HG03103 (cell line): ENCODE results near the gene FBXO3.
A peak's percentile ranks its signal among the peaks of the same experiment; 100 is the strongest.

Source experiments
- ATAC-seq: cut with Tn5 transposase; IDR thresholded peaks from one replicate; pipeline ENCODE4 v1.9.1; 2021; ENCODE audit warnings: low read depth; ENCODE audit not compliant: unreplicated experiment

The FBXO3 gene

GRCh38 chr11:33773404-33773986 is 825 bp downstream of the FBXO3 start:
- ATAC-seq = no peak

- no peak for ATAC-seq
Measured at GRCh38 chr11:33772870-33773269, 1.4 kb downstream of the FBXO3 start.

GRCh38 chr11:33772300-33772699 is 2.0 kb downstream of the FBXO3 start:
- no peak for ATAC-seq

- ATAC-seq = no peak
Measured at GRCh38 chr11:33770236-33770635, 4.1 kb downstream of the FBXO3 start.

- no peak for ATAC-seq
Measured at GRCh38 chr11:33769542-33769941, 4.8 kb downstream of the FBXO3 start.

GRCh38 chr11:33767624-33768023 is 6.7 kb downstream of the FBXO3 start:
- ATAC-seq = no peak

GRCh38 chr11:33766085-33766484 is 8.2 kb downstream of the FBXO3 start:
- ATAC-seq = no peak

GRCh38 chr11:33761471-33761870 is 12.8 kb downstream of the FBXO3 start:
- peak; percentile 83 for ATAC-seq

- peak; percentile 95 for ATAC-seq
Measured at GRCh38 chr11:33753304-33753967, 20.9 kb downstream of the FBXO3 start.

- ATAC-seq = no peak
Measured at GRCh38 chr11:33751878-33752277, 22.4 kb downstream of the FBXO3 start.

- no peak for ATAC-seq
Measured at GRCh38 chr11:33747979-33748378, 26.3 kb downstream of the FBXO3 start.

- ATAC-seq = no peak
Measured at GRCh38 chr11:33743291-33743690, 31.0 kb downstream of the FBXO3 start.

GRCh38 chr11:33742249-33742851 is 32.0 kb downstream of the FBXO3 start:
- ATAC-seq = no peak

GRCh38 chr11:33741806-33742205 is 32.5 kb downstream of the FBXO3 start:
- no peak for ATAC-seq

- no peak for ATAC-seq
Measured at GRCh38 chr11:33737362-33737821, 36.9 kb downstream of the FBXO3 start.

GRCh38 chr11:33736148-33736812 is 38.0 kb downstream of the FBXO3 start, which contains the start of gene CD59:
CD59 (minus strand) TSS chr11:33736423; CDS start chr11:33722445, 13,978 bp downstream.
- peak; percentile 50 for ATAC-seq

GRCh38 chr11:33735271-33736147 is 38.8 kb downstream of the FBXO3 start:
- ATAC-seq = peak; percentile 36

GRCh38 chr11:33734441-33735270 is 39.7 kb downstream of the FBXO3 start:
- no peak for ATAC-seq

GRCh38 chr11:33733980-33734379 is 40.3 kb downstream of the FBXO3 start:
- no peak for ATAC-seq
